HepG2 (cell line): ENCODE measurements around the gene FBXO10. TPM values are rescaled to one million over a fixed set of nuclear protein-coding genes. Genes with fewer than 3 reads are reported as not detected.

ENCODE experiments used
- SRSF9 ChIP-seq: fragments of 200-400 bp; formaldehyde crosslinking; IDR thresholded peaks from 2 replicates; pipeline ENCODE4 v1.6.1; 2018; ENCODE audit warnings: borderline replicate concordance, mild to moderate bottlenecking, low read depth, low read length; ENCODE audit not compliant: insufficient read depth, poor library complexity, severe bottlenecking
- ZEB1 ChIP-seq: IDR thresholded peaks from 2 replicates; pipeline ENCODE4 v1.6.1; 2012; ENCODE audit warnings: mild to moderate bottlenecking, low read depth, inconsistent platforms; ENCODE audit not compliant: insufficient replicate concordance
- ZNF264 ChIP-seq: sonication (generic); formaldehyde crosslinking; IDR thresholded peaks from 2 replicates; pipeline ENCODE4 v1.4.0; 2020; ENCODE audit warnings: missing genetic modification reagents
- ZNF616 ChIP-seq: sonication (generic); formaldehyde crosslinking; IDR thresholded peaks from 2 replicates; pipeline ENCODE4 v1.5.0; 2020; ENCODE audit warnings: low read depth, mild to moderate bottlenecking, missing genetic modification reagents
- ZZZ3 ChIP-seq: sonication (generic); formaldehyde crosslinking; IDR thresholded peaks from 2 replicates; pipeline ENCODE4 v1.4.0; 2020; ENCODE audit warnings: missing genetic modification reagents, mild to moderate bottlenecking, borderline replicate concordance
- polyA plus RNA-seq, 8 experiments: library from polyadenylated mRNA; depleted of rRNA in 3 of 8; stranded (reverse) in 7 of 8; unstranded in 1 of 8; fragments of >200 nt; fragmentation: Illumina TruSeq in 4 of 8; extraction: Trizol in 4 of 8; gene quantifications; 2 replicates each; pipeline versions ENCODE4 v1.2.1 to v1.2.3, GENCODE V29; 2011 to 2016; ENCODE audit warnings: low read depth in 4 of 8, missing spikeins in 1 of 8, mixed read lengths in 1 of 8; ENCODE audit not compliant: insufficient read depth in 1 of 8
- total RNA-seq, 5 experiments: library from RNA; depleted of rRNA; stranded (reverse); fragments of >200 nt; fragmentation: Illumina TruSeq; extraction: Trizol; gene quantifications; 2 replicates each; pipeline ENCODE4 v1.2.3, GENCODE V29; 2016; ENCODE audit warnings: low read depth in 1 of 5
- TF ChIP-seq, protein P1 (sequence below): sonication (generic); formaldehyde crosslinking; IDR thresholded peaks from 2 replicates; pipeline ENCODE4 v1.9.0; 2021; ENCODE audit warnings: mild to moderate bottlenecking, missing genetic modification reagents

Gene FBXO10
- total and polyA plus RNA-seq, 2 of the 13 experiments (the other 11 are each of a cell fraction or from before 2014, with no cell fraction given), result 3.1 to 5.1 TPM

GRCh38 chr9:37575921-37576721 is at the start of gene FBXO10 (continued):
- TF ChIP-seq, protein P1, sequence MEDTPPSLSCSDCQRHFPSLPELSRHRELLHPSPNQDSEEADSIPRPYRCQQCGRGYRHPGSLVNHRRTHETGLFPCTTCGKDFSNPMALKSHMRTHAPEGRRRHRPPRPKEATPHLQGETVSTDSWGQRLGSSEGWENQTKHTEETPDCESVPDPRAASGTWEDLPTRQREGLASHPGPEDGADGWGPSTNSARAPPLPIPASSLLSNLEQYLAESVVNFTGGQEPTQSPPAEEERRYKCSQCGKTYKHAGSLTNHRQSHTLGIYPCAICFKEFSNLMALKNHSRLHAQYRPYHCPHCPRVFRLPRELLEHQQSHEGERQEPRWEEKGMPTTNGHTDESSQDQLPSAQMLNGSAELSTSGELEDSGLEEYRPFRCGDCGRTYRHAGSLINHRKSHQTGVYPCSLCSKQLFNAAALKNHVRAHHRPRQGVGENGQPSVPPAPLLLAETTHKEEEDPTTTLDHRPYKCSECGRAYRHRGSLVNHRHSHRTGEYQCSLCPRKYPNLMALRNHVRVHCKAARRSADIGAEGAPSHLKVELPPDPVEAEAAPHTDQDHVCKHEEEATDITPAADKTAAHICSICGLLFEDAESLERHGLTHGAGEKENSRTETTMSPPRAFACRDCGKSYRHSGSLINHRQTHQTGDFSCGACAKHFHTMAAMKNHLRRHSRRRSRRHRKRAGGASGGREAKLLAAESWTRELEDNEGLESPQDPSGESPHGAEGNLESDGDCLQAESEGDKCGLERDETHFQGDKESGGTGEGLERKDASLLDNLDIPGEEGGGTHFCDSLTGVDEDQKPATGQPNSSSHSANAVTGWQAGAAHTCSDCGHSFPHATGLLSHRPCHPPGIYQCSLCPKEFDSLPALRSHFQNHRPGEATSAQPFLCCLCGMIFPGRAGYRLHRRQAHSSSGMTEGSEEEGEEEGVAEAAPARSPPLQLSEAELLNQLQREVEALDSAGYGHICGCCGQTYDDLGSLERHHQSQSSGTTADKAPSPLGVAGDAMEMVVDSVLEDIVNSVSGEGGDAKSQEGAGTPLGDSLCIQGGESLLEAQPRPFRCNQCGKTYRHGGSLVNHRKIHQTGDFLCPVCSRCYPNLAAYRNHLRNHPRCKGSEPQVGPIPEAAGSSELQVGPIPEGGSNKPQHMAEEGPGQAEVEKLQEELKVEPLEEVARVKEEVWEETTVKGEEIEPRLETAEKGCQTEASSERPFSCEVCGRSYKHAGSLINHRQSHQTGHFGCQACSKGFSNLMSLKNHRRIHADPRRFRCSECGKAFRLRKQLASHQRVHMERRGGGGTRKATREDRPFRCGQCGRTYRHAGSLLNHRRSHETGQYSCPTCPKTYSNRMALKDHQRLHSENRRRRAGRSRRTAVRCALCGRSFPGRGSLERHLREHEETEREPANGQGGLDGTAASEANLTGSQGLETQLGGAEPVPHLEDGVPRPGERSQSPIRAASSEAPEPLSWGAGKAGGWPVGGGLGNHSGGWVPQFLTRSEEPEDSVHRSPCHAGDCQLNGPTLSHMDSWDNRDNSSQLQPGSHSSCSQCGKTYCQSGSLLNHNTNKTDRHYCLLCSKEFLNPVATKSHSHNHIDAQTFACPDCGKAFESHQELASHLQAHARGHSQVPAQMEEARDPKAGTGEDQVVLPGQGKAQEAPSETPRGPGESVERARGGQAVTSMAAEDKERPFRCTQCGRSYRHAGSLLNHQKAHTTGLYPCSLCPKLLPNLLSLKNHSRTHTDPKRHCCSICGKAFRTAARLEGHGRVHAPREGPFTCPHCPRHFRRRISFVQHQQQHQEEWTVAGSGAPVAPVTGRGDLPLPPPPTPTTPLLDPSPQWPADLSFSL (CRISPR knock-in tag), result no peak
- TF ChIP-seq ZNF264 (CRISPR knock-in tag) (no peak), ZEB1 (no peak), ZNF616 (CRISPR knock-in tag) (no peak; the same call in 1 of the 2 replicates), SRSF9 (no peak), ZZZ3 (CRISPR knock-in tag) (no peak)
